SK-N-SH treated with all-trans-retinoic acid at 6 μM for 48 hours (cell line): Measurements from ENCODE around the gene MRPL53.

Experiments used
- ATAC-seq: fragments of 200-7000 bp; cut with Tn5 transposase; 3 replicates; pipeline ENCODE4 v1.9.1; 2020; ENCODE audit warnings: mild to moderate bottlenecking, moderate library complexity
- ARNTL ChIP-seq: fragments of 450-650 bp; formaldehyde crosslinking; IDR thresholded peaks from 2 replicates; pipeline ENCODE4 v1.5.0; 2020; ENCODE audit warnings: low read depth, mild to moderate bottlenecking, moderate library complexity, borderline replicate concordance
- BACH2 ChIP-seq: fragments of 250-450 bp; sonication (Bioruptor Pico); IDR thresholded peaks from 2 replicates; pipeline ENCODE4 v1.9.0; 2021; ENCODE audit warnings: mild to moderate bottlenecking, borderline replicate concordance
- CSDC2 ChIP-seq: fragments of 250-450 bp; sonication (Bioruptor Pico); IDR thresholded peaks from 2 replicates; pipeline ENCODE4 v1.5.0; 2020; ENCODE audit warnings: mild to moderate bottlenecking, moderate library complexity
- ESRRG ChIP-seq: fragments of 250-450 bp; sonication (Bioruptor Pico); IDR thresholded peaks from 2 replicates; pipeline ENCODE4 v1.6.1; 2021; ENCODE audit warnings: mild to moderate bottlenecking
- GLIS3 ChIP-seq: fragments of 250-450 bp; sonication (Bioruptor Pico); IDR thresholded peaks from 2 replicates; pipeline ENCODE4 v1.5.0; 2020; ENCODE audit warnings: mild to moderate bottlenecking, moderate library complexity
- ISL1 ChIP-seq: fragments of 250-450 bp; sonication (Bioruptor Pico); IDR thresholded peaks from 2 replicates; pipeline ENCODE4 v2.1.2; 2022; ENCODE audit warnings: mild to moderate bottlenecking, moderate library complexity
- OSR1 ChIP-seq: fragments of 250-450 bp; sonication (Bioruptor Pico); IDR thresholded peaks from 2 replicates; pipeline ENCODE4 v1.8.0; 2022; ENCODE audit warnings: moderate library complexity, mild to moderate bottlenecking, inconsistent platforms
- PPARA ChIP-seq: fragments of 250-450 bp; sonication (Bioruptor Pico); IDR thresholded peaks from 2 replicates; pipeline ENCODE4 v1.5.0; 2020; ENCODE audit warnings: mild to moderate bottlenecking, borderline replicate concordance
- RARB ChIP-seq: fragments of 250-450 bp; sonication (Bioruptor Pico); IDR thresholded peaks from 2 replicates; pipeline ENCODE4 v1.8.0; 2021; ENCODE audit warnings: mild to moderate bottlenecking, moderate library complexity
- SNAI2 ChIP-seq: fragments of 250-450 bp; sonication (Bioruptor Pico); IDR thresholded peaks from 2 replicates; pipeline ENCODE4 v1.5.0; 2020; ENCODE audit warnings: mild to moderate bottlenecking, moderate library complexity
- TCF4 ChIP-seq: fragments of 250-450 bp; sonication (Bioruptor Pico); IDR thresholded peaks from 2 replicates; pipeline ENCODE4 v1.8.0; 2021; ENCODE audit warnings: mild to moderate bottlenecking, moderate library complexity, borderline replicate concordance
- TOX ChIP-seq: fragments of 250-450 bp; sonication (Bioruptor Pico); IDR thresholded peaks from 2 replicates; pipeline ENCODE4 v1.8.0; 2021; ENCODE audit warnings: mild to moderate bottlenecking, moderate library complexity, borderline replicate concordance
- ZC3H10 ChIP-seq: fragments of 250-450 bp; sonication (Bioruptor Pico); IDR thresholded peaks from 2 replicates; pipeline ENCODE4 v1.5.1; 2021; ENCODE audit warnings: mild to moderate bottlenecking, moderate library complexity
- ZFP3 ChIP-seq: fragments of 250-450 bp; sonication (Bioruptor Pico); IDR thresholded peaks from 2 replicates; pipeline ENCODE4 v1.5.0; 2020; ENCODE audit warnings: mild to moderate bottlenecking, moderate library complexity
- ZFP30 ChIP-seq: fragments of 450-650 bp; formaldehyde crosslinking; IDR thresholded peaks from 2 replicates; pipeline ENCODE4 v1.5.0; 2022; ENCODE audit warnings: mild to moderate bottlenecking, moderate library complexity
- ZNF565 ChIP-seq: fragments of 450-650 bp; formaldehyde crosslinking; conservative IDR thresholded peaks from 2 replicates; pipeline ENCODE4 v1.5.0; 2020; ENCODE audit warnings: low read depth, mild to moderate bottlenecking, moderate library complexity
- ZNF70 ChIP-seq: fragments of 450-650 bp; formaldehyde crosslinking; IDR thresholded peaks from 2 replicates; pipeline ENCODE4 v1.5.0; 2020; ENCODE audit warnings: mild to moderate bottlenecking, moderate library complexity
- ZNF8 ChIP-seq: fragments of 450-650 bp; formaldehyde crosslinking; IDR thresholded peaks from 2 replicates; pipeline ENCODE4 v1.5.0; 2020; ENCODE audit warnings: mild to moderate bottlenecking, moderate library complexity
- TF ChIP-seq, protein P1 (sequence below): fragments of 250-450 bp; sonication (Bioruptor Pico); IDR thresholded peaks from 2 replicates; pipeline ENCODE4 v1.5.1; 2021; ENCODE audit warnings: mild to moderate bottlenecking, moderate library complexity
- TF ChIP-seq, protein P2 (sequence below): fragments of 250-450 bp; sonication (Bioruptor Pico); IDR thresholded peaks from 2 replicates; pipeline ENCODE4 v1.5.1; 2020; ENCODE audit warnings: low read depth, mild to moderate bottlenecking, moderate library complexity
- TF ChIP-seq, protein P3 (sequence below): fragments of 250-450 bp; sonication (Bioruptor Pico); IDR thresholded peaks from 2 replicates; pipeline ENCODE4 v1.8.0; 2020; ENCODE audit warnings: mild to moderate bottlenecking, moderate library complexity, borderline replicate concordance
- TF ChIP-seq, protein P4 (sequence below): fragments of 250-450 bp; sonication (Bioruptor Pico); IDR thresholded peaks from 2 replicates; pipeline ENCODE4 v1.8.0; 2021; ENCODE audit warnings: low read depth, mild to moderate bottlenecking, moderate library complexity, borderline replicate concordance
- TF ChIP-seq, protein P5 (sequence below): fragments of 250-450 bp; sonication (Bioruptor Pico); IDR thresholded peaks from 2 replicates; pipeline ENCODE4 v1.5.0; 2020; ENCODE audit warnings: mild to moderate bottlenecking, moderate library complexity

MRPL53 gene

DNA sequence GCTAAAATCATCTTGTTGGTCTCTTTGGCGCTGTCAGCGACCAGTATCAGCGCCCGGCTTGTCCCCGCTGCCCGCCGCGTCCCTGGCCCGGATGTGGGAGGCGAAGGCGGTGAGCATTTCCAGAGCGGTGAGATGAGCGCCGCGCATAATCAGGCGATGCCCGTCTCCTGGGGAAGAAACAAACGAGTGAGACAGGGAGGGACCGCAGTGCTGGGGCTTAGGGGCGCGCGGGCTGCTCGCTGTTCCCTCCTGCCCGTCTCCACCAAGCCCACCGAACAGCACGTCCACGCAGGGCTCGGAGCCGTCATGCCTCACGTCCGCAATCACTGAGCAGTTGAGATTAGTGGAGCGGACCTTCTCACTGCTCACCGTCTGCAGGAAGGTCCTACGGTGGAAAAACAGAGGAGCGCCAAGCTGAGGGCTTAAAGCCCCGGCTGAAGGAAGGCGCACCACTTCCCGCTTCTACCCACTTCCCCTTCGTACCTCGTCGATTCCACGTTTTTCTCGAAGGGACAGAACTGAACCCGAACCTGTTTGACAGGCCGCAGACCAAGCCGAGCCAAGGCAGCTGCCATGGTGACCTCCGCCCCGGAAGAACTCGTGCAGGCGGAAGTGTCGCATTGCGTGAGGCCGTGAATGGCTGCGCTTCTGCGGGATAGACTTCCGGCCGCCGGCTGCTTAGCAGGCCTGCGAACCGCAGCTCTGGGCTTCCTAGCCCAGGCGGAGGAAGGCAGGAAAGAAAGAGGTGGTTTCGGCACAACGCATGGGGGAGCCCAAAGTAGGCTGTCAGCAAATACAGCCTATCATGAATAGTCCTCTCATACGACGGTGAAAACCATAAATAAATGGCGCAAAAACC, at the start of gene MRPL53:
MRPL53 (minus strand) TSS at position 595 of the 859 bp plus-strand sequence; CDS start at position 575, 20 bp downstream.
- TF ChIP-seq, protein P1, sequence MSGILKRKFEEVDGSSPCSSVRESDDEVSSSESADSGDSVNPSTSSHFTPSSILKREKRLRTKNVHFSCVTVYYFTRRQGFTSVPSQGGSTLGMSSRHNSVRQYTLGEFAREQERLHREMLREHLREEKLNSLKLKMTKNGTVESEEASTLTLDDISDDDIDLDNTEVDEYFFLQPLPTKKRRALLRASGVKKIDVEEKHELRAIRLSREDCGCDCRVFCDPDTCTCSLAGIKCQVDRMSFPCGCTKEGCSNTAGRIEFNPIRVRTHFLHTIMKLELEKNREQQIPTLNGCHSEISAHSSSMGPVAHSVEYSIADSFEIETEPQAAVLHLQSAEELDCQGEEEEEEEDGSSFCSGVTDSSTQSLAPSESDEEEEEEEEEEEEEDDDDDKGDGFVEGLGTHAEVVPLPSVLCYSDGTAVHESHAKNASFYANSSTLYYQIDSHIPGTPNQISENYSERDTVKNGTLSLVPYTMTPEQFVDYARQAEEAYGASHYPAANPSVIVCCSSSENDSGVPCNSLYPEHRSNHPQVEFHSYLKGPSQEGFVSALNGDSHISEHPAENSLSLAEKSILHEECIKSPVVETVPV (CRISPR knock-in tag), result no peak
- no peak for TF ChIP-seq ESRRG (CRISPR knock-in tag)
- no peak for TF ChIP-seq ZC3H10 (CRISPR knock-in tag)
- TF ChIP-seq ISL1 (CRISPR knock-in tag), result no peak
- TF ChIP-seq ZFP3 (CRISPR knock-in tag), result peak; percentile 61; the same call in 1 of the 2 replicates
- TF ChIP-seq, protein P2, sequence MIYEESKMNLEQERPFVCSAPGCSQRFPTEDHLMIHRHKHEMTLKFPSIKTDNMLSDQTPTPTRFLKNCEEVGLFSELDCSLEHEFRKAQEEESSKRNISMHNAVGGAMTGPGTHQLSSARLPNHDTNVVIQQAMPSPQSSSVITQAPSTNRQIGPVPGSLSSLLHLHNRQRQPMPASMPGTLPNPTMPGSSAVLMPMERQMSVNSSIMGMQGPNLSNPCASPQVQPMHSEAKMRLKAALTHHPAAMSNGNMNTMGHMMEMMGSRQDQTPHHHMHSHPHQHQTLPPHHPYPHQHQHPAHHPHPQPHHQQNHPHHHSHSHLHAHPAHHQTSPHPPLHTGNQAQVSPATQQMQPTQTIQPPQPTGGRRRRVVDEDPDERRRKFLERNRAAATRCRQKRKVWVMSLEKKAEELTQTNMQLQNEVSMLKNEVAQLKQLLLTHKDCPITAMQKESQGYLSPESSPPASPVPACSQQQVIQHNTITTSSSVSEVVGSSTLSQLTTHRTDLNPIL (CRISPR knock-in tag), result no peak
- TF ChIP-seq, protein P3, sequence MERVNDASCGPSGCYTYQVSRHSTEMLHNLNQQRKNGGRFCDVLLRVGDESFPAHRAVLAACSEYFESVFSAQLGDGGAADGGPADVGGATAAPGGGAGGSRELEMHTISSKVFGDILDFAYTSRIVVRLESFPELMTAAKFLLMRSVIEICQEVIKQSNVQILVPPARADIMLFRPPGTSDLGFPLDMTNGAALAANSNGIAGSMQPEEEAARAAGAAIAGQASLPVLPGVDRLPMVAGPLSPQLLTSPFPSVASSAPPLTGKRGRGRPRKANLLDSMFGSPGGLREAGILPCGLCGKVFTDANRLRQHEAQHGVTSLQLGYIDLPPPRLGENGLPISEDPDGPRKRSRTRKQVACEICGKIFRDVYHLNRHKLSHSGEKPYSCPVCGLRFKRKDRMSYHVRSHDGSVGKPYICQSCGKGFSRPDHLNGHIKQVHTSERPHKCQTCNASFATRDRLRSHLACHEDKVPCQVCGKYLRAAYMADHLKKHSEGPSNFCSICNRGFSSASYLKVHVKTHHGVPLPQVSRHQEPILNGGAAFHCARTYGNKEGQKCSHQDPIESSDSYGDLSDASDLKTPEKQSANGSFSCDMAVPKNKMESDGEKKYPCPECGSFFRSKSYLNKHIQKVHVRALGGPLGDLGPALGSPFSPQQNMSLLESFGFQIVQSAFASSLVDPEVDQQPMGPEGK, result no peak
- no peak for TF ChIP-seq SNAI2
- TF ChIP-seq, protein P4, sequence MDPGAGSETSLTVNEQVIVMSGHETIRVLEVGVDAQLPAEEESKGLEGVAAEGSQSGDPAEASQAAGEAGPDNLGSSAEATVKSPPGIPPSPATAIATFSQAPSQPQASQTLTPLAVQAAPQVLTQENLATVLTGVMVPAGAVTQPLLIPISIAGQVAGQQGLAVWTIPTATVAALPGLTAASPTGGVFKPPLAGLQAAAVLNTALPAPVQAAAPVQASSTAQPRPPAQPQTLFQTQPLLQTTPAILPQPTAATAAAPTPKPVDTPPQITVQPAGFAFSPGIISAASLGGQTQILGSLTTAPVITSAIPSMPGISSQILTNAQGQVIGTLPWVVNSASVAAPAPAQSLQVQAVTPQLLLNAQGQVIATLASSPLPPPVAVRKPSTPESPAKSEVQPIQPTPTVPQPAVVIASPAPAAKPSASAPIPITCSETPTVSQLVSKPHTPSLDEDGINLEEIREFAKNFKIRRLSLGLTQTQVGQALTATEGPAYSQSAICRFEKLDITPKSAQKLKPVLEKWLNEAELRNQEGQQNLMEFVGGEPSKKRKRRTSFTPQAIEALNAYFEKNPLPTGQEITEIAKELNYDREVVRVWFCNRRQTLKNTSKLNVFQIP, result 0 out of 2 replicates have a peak, but pooled peaks have one; percentile 70
- no peak for TF ChIP-seq ARNTL (CRISPR knock-in tag)
- TF ChIP-seq RARB (CRISPR knock-in tag), result 0 out of 2 replicates have a peak, but pooled peaks have one; percentile 11
- TF ChIP-seq ZNF8 (CRISPR knock-in tag), result no peak
- TF ChIP-seq BACH2, result no peak
- TF ChIP-seq, protein P5, sequence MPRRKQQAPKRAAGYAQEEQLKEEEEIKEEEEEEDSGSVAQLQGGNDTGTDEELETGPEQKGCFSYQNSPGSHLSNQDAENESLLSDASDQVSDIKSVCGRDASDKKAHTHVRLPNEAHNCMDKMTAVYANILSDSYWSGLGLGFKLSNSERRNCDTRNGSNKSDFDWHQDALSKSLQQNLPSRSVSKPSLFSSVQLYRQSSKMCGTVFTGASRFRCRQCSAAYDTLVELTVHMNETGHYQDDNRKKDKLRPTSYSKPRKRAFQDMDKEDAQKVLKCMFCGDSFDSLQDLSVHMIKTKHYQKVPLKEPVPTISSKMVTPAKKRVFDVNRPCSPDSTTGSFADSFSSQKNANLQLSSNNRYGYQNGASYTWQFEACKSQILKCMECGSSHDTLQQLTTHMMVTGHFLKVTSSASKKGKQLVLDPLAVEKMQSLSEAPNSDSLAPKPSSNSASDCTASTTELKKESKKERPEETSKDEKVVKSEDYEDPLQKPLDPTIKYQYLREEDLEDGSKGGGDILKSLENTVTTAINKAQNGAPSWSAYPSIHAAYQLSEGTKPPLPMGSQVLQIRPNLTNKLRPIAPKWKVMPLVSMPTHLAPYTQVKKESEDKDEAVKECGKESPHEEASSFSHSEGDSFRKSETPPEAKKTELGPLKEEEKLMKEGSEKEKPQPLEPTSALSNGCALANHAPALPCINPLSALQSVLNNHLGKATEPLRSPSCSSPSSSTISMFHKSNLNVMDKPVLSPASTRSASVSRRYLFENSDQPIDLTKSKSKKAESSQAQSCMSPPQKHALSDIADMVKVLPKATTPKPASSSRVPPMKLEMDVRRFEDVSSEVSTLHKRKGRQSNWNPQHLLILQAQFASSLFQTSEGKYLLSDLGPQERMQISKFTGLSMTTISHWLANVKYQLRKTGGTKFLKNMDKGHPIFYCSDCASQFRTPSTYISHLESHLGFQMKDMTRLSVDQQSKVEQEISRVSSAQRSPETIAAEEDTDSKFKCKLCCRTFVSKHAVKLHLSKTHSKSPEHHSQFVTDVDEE (CRISPR knock-in tag), result no peak; the same call in 1 of the 2 replicates
- TF ChIP-seq ZNF70 (CRISPR knock-in tag), result no peak
- TF ChIP-seq ZFP30, result no peak
- no peak for TF ChIP-seq TOX (CRISPR knock-in tag)
- TF ChIP-seq TCF4 (CRISPR knock-in tag), result 0 out of 2 replicates have a peak, but pooled peaks have one; percentile 15
- TF ChIP-seq PPARA (CRISPR knock-in tag), result no peak
- TF ChIP-seq ZNF565, result no peak
- no peak for TF ChIP-seq CSDC2
- no peak for TF ChIP-seq OSR1 (CRISPR knock-in tag)
- TF ChIP-seq GLIS3 (CRISPR knock-in tag), result peak; percentile 86
- TF ChIP-seq, all 23 proteins: peak for 5
- peak; percentile 91 for ATAC-seq

DNA sequence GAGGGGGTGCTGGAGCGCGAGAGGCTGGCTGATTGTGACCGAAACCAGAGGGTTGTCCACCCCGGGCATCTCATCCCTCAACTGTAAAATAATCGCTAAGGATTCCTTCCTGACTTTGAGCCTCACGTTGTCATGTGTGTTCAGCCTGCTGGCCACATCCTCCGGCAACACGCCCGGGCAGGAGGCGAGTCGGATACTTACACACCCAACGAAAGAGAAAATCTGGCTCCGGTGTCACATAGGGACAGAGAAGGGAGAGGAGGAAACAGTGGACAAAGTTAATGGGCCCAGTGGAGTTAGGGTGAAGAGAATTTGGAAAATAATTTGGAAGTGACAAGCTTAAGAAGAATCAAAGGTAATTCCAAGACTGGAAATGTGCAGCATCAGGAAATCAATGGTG, 44.2 kb upstream of the MRPL53 start:
- no peak for ATAC-seq
- TF ChIP-seq OSR1 (CRISPR knock-in tag) (no peak), ZFP3 (CRISPR knock-in tag) (no peak), CSDC2 (no peak), TOX (CRISPR knock-in tag) (no peak), RARB (CRISPR knock-in tag) (no peak), ZNF8 (CRISPR knock-in tag) (no peak), ZNF70 (CRISPR knock-in tag) (no peak)
- TF ChIP-seq, protein P5 (CRISPR knock-in tag), result no peak
- TF ChIP-seq, protein P2 (CRISPR knock-in tag), result no peak
- TF ChIP-seq, protein P3, result no peak
